ENCODE results near the gene TRPM4. TPM values are rescaled to one million over a fixed set of nuclear protein-coding genes. Genes with fewer than 3 reads are reported as not detected.
"Not testable (repeated sequence)": the region's sequence is repeated elsewhere in the genome, so short reads cannot be mapped to it uniquely, and the experiment has no call there.

TRPM4 gene
- total RNA-seq, 2 donors from 2014 or later, result 0.25 TPM; not detected in 1

DNA sequence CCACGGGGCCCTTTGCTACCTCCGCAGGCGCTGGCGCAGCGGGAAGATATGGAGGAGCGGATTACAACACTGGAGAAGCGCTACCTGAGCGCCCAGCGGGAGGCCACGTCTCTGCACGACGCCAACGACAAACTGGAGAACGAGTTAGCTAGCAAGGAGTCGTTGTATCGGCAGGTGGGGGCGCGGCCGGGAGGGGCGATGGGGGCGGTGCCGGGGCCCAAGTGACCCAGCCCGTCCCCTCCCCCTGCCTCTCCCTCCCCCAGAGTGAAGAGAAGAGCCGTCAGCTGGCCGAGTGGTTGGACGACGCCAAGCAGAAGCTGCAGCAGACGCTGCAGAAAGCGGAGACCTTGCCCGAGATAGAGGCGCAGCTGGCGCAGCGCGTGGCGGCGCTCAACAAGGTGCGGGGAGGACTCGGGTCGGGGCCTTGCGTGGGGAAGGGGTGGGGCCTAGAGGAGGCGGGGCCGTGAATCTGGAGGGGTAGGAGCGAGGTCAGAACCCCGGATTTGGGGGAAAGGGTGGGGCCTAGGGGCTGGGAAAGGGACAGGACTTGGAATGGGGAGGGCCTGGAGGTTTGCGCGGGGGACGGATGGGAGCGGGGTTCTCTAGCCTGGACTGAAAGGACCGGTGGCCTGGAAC is 24.5 kb upstream of the TRPM4 start:
- Mint-ChIP-seq H3K4me3 (peak overlapping the region; percentile 85), H3K27ac (no peak overlapping the region), H3K36me3 (ENCODE audit: low read depth) (peaks cover 3% of the 10 kb centered on the region), H3K4me1 (peaks cover 24% of the 10 kb centered on the region), H3K27me3 (peaks cover 4% of the 10 kb centered on the region)
- peak; percentile 37 for ATAC-seq
- H3K9me3 ChIP-seq (ENCODE audit: control insufficient read depth, low read length, poor library complexity, severe bottlenecking), result no peaks in the 10 kb centered on the region
- DNase-seq, result peak in 1 of 3 donors; percentile 41

DNA sequence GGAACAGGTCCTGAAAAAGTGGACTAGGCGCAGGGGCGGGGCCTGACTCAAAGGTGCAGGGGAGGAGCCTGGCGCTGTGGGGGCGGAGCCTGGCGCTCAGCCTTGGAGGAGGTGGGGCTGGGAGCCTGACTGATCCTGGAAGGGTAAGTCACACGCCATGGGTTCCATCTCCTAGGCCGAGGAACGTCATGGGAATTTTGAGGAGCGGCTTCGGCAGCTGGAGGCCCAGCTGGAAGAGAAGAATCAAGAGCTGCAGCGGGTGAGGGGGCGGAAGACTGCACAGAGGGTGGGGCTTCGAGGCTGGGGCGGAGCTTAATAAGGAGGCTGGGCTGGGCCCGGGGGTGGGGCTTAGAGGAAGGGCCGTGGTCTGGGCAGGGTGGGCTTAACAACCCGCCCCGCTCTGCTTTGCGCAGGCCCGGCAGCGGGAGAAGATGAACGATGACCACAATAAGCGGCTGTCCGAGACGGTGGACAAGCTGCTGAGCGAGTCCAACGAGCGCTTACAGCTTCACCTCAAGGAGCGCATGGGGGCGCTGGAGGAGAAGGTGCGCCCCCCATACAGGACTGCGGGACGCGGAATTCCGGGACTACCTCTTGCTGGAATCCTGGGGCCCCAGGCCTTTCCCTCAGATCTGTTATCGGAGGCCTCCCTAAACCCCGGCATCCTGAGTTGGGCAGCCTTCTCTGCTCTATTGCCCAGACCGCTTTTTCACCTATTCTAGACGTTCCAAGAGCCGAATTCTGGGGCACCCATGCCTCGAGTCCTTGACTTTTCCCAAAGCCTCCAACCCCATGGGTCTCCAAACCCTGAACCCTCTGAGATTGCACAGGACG is 23.8 kb upstream of the TRPM4 start:
- Mint-ChIP-seq H3K4me3 (peak overlapping the region; percentile 85), H3K27ac (no peak overlapping the region), H3K4me1 (peaks cover 17% of the 10 kb centered on the region), H3K27me3 (peaks cover 4% of the 10 kb centered on the region), H3K36me3 (ENCODE audit: low read depth) (peaks cover 3% of the 10 kb centered on the region)
- peak; percentile 79 for ATAC-seq
- peak in 2 of 3 donors; percentile 31 to 46 for DNase-seq
- H3K9me3 ChIP-seq (ENCODE audit: control insufficient read depth, low read length, poor library complexity, severe bottlenecking), result no peaks in the 10 kb centered on the region

DNA sequence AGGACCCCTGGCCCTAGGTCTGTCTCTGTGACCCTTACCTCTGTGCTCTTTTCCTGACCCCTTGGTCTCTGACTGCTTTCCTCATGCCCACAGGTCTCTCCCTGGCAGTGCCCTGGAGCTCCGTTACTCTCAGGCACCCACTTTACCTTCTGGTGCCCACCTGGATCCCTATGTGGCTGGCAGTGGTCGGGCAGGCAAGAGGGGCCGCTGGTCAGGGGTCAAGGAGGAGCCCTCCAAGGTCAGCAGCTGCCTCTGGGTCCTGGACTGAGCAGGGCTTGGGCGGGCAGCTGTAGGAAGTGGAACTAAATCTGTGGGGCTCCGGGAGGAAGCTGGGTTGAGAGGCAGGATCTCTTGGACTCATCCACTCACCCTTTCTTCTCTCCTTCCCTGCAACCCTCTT is 21.9 kb upstream of the TRPM4 start:
- Mint-ChIP-seq H3K4me1 (peaks cover 12% of the 10 kb centered on the region), H3K27me3 (peaks cover 4% of the 10 kb centered on the region), H3K4me3 (no peak overlapping the region), H3K27ac (no peak overlapping the region), H3K36me3 (ENCODE audit: low read depth) (peaks cover 3% of the 10 kb centered on the region)
- DNase-seq (no peak), ATAC-seq (no peak)
- H3K9me3 ChIP-seq (ENCODE audit: control insufficient read depth, low read length, poor library complexity, severe bottlenecking), result no peaks in the 10 kb centered on the region

DNA sequence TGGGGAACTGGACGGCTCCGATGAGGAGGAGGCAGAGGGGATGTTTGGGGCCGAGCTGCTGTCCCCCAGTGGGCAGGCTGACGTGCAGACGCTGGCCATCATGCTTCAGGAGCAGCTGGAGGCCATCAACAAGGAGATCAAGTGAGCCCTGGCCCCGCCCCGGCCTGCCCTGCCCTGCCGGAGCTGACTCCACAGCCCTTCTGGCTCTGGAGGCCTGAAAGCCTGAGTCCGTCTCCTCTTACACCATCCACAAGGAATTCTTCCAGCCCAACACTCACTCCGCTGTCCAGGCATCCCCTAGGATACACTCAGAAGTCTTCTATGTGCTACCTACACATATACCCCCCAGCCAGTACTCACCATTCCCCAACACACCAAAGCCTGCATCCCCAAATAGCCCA is 20.8 kb upstream of the TRPM4 start:
- H3K27me3 Mint-ChIP-seq, result peaks cover 4% of the 10 kb centered on the region
- H3K9me3 ChIP-seq (ENCODE audit: control insufficient read depth, low read length, poor library complexity, severe bottlenecking), result no peaks in the 10 kb centered on the region
- no peak overlapping the region for H3K27ac Mint-ChIP-seq
- DNase-seq (no peak), ATAC-seq (no peak)
- H3K36me3 Mint-ChIP-seq (ENCODE audit: low read depth), result peaks cover 6% of the 10 kb centered on the region
- H3K4me1 Mint-ChIP-seq, result peaks cover 18% of the 10 kb centered on the region
- H3K4me3 Mint-ChIP-seq, result no peak overlapping the region

DNA sequence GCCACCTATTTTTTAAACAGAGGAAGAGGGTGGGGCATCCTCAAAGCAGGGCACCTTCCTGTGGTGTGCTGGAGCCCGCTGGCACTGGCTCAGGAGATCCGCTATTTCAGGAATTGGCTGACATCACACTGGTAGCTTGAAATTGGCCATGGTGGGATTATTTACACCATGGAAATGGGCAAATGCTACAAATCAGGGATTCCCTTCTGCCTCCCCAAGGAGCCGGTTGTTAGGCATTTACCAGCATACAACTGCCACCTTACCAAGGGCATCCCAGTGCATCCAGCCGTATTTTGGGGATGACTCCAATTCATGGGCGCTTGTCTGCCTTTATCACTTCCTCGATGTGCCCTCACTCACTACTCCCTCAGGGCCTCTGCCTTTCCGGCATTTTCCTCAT is 16.6 kb upstream of the TRPM4 start:
- Mint-ChIP-seq H3K4me3 (peak overlapping the region; percentile 16), H3K27me3 (peaks cover 29% of the 10 kb centered on the region), H3K36me3 (ENCODE audit: low read depth) (peaks cover 9% of the 10 kb centered on the region), H3K27ac (peak overlapping the region; percentile 74), H3K4me1 (peaks cover 20% of the 10 kb centered on the region)
- no peaks in the 10 kb centered on the region for H3K9me3 ChIP-seq (ENCODE audit: control insufficient read depth, low read length, poor library complexity, severe bottlenecking)
- DNase-seq (no peak), ATAC-seq (no peak)

DNA sequence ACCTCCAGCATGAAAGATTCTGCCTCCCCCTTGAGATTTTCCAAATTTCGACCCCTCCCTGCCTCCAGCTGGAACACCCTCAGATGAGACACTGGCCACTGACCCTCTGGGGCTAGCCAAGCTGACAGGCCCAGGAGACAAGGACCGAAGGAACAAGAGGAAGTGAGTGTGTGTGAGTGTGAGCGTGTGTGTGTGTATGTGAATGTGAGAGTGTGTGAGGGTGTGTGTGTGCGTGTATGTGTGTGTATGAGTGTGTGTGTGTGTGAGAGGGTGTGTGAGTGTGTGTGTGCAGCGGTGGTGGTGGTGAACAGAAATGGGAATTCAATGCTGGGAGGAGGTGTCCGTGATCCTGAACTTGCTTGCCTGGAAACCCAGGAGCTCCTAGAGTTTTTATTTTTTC is 16.2 kb upstream of the TRPM4 start:
- no peak for DNase-seq
- H3K27ac Mint-ChIP-seq, result peak overlapping the region; percentile 74
- H3K36me3 Mint-ChIP-seq (ENCODE audit: low read depth), result peaks cover 9% of the 10 kb centered on the region
- peak overlapping the region; percentile 16 for H3K4me3 Mint-ChIP-seq
- H3K27me3 Mint-ChIP-seq, result peaks cover 33% of the 10 kb centered on the region
- no peak for ATAC-seq
- no peaks in the 10 kb centered on the region for H3K9me3 ChIP-seq (ENCODE audit: control insufficient read depth, low read length, poor library complexity, severe bottlenecking)
- H3K4me1 Mint-ChIP-seq, result peaks cover 20% of the 10 kb centered on the region

DNA sequence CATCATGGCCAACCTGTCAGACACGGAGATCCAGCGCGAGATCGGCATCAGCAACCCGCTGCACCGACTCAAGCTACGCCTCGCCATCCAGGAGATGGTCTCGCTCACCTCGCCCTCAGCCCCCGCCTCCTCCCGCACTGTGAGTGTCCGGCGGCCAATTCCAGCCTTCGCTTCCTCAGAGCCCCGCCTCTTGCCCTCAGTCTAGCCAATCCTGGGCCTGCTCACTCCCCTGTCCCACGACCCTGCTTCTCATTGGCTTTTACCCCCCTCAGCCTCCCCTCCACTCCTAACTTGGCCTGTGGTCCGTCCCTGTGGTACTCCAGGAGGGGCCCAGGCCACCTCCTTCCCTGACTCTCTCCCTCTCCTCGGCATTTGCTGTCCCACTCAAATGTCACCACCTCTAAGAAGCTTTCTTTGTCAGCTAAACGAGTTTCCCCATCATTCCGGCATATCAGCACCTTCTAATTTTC is 14.7 kb upstream of the TRPM4 start:
- peak; percentile 70 for ATAC-seq
- H3K4me3 Mint-ChIP-seq, result peak overlapping the region; percentile 81
- peak overlapping the region; percentile 74 for H3K27ac Mint-ChIP-seq
- peaks cover 7% of the 10 kb centered on the region for H3K36me3 Mint-ChIP-seq (ENCODE audit: low read depth)
- H3K27me3 Mint-ChIP-seq, result peaks cover 43% of the 10 kb centered on the region
- H3K4me1 Mint-ChIP-seq, result peaks cover 22% of the 10 kb centered on the region
- H3K9me3 ChIP-seq (ENCODE audit: control insufficient read depth, low read length, poor library complexity, severe bottlenecking), result no peaks in the 10 kb centered on the region
- DNase-seq, result peak in 1 of 3 donors; percentile 31

DNA sequence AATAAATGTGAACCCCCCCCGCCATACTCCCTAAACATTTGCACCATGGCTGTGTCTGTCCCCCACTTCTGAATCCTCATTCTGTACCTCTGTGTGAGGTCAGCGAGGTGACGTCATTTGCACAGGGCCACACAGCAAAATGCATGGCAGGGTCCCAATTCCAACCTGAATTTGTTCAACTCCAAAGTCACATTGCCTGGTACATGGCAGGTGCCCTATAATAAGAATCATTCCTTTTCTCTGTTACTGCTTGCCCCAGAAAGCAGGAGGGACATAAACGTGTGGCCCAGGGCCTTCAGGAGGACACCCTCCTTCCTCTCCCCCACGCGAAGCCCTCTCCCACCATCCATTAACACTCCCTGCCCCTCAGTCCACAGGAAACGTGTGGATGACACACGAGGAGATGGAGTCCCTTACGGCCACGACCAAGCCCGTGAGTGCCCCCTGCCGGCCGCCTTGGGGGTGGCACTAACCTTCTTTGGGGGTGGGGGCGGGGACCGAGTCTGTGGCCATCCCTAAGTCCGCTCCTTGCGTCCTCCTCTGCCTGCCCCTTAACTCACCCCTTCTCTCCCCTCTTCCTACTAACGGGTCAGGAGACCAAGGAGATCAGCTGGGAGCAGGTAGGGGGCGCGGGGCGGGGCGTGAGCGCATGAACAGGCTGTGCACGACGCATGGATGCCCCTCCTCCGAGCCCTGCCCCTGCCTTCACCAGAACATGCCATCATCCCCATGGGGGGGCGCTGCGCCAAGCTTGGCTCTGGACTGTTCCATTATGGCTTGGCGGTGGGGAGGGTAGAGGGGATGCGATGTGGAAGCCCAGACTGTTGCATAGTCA is 11.8 kb upstream of the TRPM4 start:
- no peak overlapping the region for H3K4me3 Mint-ChIP-seq
- H3K9me3 ChIP-seq (ENCODE audit: control insufficient read depth, low read length, poor library complexity, severe bottlenecking), result no peaks in the 10 kb centered on the region
- DNase-seq (peak; percentile 68 to 78 (median 71)), ATAC-seq (peak; percentile 72)
- H3K4me1 Mint-ChIP-seq, result peaks cover 36% of the 10 kb centered on the region
- no peak overlapping the region for H3K27ac Mint-ChIP-seq
- peaks cover 60% of the 10 kb centered on the region for H3K27me3 Mint-ChIP-seq
- peaks cover 9% of the 10 kb centered on the region for H3K36me3 Mint-ChIP-seq (ENCODE audit: low read depth)

DNA sequence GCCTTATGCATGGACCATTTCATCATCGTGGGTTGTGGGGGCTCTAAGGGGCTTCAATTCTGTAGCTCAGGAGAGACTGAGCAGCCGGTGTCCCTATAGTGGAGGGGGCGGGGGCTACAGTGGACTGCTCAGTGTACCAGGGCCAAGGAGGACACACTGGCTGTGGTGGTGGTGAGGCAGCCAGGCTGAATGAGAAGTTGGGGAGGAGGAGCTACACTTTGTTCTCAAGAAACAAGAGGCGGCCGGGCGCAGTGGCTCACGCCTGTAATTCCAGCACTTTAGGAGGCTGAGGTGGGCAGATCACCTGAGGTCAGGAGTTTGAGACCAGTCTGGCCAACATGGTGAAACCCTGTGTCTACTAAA is 11.2 kb upstream of the TRPM4 start:
- H3K4me1 Mint-ChIP-seq, result peaks cover 33% of the 10 kb centered on the region
- ATAC-seq; DNase-seq; H3K9me3 ChIP-seq (ENCODE audit: control insufficient read depth, low read length, poor library complexity, severe bottlenecking); H3K27ac Mint-ChIP-seq; H3K36me3 Mint-ChIP-seq (ENCODE audit: low read depth); H3K4me3 Mint-ChIP-seq: not testable (repeated sequence)
- peaks cover 60% of the 10 kb centered on the region for H3K27me3 Mint-ChIP-seq

DNA sequence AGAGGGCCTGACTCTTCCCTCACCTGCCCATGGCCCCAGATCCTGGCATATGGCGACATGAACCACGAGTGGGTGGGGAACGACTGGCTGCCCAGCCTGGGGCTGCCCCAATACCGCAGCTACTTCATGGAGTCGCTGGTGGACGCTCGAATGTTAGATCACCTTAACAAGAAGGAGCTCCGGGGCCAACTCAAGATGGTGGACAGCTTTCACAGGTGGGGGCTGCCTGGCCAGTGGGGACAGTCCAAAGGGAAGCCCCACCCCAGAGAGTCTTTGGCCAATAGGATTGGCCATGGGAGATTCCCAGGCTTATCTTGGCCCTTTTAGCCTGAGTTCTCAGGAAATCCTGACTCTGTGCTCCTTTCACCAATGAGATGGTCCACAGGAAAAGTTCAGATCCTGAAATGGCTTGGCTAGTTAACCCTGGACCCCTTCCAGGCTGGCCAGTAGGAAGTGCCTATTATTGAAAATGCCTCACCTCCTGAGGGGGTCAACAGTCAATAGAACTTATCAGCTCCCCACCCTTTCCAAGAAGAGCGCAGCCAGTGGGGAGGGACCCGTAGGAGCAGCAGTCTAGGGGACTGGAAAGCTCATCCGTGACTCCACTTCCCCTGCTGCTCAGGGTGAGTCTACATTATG is 9.4 kb upstream of the TRPM4 start:
- Mint-ChIP-seq H3K27me3 (peaks cover 55% of the 10 kb centered on the region), H3K4me1 (peaks cover 29% of the 10 kb centered on the region), H3K36me3 (ENCODE audit: low read depth) (peaks cover 4% of the 10 kb centered on the region), H3K27ac (no peak overlapping the region), H3K4me3 (peak overlapping the region; percentile 82)
- no peaks in the 10 kb centered on the region for H3K9me3 ChIP-seq (ENCODE audit: control insufficient read depth, low read length, poor library complexity, severe bottlenecking)
- no peak for ATAC-seq
- DNase-seq, result no peak

DNA sequence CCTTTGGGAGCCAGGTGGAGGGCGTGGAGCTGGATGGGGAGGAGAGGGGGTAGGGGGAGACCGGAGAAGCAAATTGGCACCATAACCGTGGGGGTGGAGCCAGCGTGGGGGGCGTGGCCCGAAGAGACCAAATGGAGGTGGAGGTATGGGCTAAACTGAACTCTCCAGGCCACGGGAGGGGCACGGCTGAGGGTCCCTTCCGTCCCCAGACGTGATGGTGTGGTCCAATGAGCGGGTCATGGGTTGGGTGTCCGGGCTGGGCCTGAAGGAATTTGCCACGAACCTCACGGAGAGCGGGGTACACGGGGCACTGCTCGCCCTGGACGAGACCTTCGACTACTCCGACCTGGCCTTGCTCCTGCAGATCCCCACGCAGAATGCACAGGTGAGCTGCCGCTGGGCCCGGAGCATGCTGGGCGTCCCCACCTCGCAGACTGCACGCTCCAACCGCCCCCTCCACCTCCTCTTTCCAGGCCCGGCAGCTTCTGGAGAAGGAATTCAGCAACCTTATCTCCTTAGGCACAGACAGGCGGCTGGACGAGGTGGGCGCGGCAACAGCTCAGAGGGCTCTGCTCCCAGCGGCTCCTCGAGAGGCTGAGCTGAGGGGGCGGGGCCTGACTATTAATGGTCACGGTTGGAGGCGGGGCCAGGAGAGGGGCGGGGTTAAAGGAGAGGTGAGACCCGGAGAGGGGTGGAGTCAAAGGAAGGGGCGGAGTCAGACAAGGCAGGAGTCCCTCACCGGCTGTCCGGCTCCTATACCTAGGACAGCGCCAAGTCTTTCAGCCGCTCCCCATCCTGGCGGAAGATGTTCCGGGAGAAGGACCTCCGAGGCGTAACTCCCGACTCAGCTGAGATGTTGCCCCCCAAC is 8.6 kb upstream of the TRPM4 start:
- Mint-ChIP-seq H3K36me3 (ENCODE audit: low read depth) (peaks cover 8% of the 10 kb centered on the region), H3K27me3 (peaks cover 61% of the 10 kb centered on the region), H3K4me3 (peak overlapping the region; percentile 86), H3K27ac (no peak overlapping the region), H3K4me1 (peaks cover 28% of the 10 kb centered on the region)
- no peaks in the 10 kb centered on the region for H3K9me3 ChIP-seq (ENCODE audit: control insufficient read depth, low read length, poor library complexity, severe bottlenecking)
- DNase-seq, result peak; percentile 64 to 72 (median 70)
- peak; percentile 65 for ATAC-seq

DNA sequence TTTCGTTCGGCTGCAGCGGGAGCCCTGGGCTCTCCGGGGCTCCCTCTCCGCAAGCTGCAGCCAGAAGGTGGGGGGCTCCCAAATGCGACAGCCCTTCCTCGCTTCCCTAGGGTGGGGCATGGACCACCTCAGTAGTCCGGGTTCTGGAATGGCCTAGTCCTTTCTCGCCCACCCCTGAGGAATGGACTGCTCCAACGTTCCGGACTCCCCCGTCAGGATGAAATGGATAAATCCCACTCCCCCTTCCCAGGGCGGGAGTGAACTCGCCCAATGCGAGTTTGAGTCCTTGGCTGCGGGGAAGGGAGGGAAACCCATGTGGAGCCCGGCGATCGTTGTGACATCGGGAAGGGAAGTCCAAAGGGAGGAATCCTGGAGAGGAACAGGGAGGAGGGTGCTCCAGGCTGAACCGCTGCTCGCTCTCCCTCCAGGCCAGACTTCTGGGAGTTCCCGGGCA is 7.9 kb upstream of the TRPM4 start:
- Mint-ChIP-seq H3K27me3 (peaks cover 64% of the 10 kb centered on the region), H3K4me3 (peak overlapping the region; percentile 86), H3K36me3 (ENCODE audit: low read depth) (peaks cover 9% of the 10 kb centered on the region), H3K27ac (no peak overlapping the region), H3K4me1 (peaks cover 28% of the 10 kb centered on the region)
- DNase-seq (no peak), ATAC-seq (no peak)
- no peaks in the 10 kb centered on the region for H3K9me3 ChIP-seq (ENCODE audit: control insufficient read depth, low read length, poor library complexity, severe bottlenecking)
